MCF 10A (cell line): ENCODE results near the gene KRTAP5-9. TPM values are rescaled to one million over a fixed set of nuclear protein-coding genes. Genes with fewer than 3 reads are reported as not detected.
"Not testable (repeated sequence)": the region's sequence is repeated elsewhere in the genome, so short reads cannot be mapped to it uniquely, and the experiment has no call there.

Source experiments
- BruUV-seq: library from RNA; stranded (reverse); fragments of 400-500 nt; replicated peaks from 2 replicates; lab custom pipeline; 2021; lab: Mats Ljungman, UMichigan
- CTCF ChIA-PET: fragments of 300-600 bp; sonication (Branson Sonifier 250); formaldehyde crosslinking; extraction: SDS; loops from one replicate; lab custom pipeline; 2021; ENCODE audit warnings: antibody characterized with exemption, inconsistent platforms; lab: Yijun Ruan, JAX
- POLR2A ChIA-PET: fragments of 300-600, 350-650 bp; sonication (Branson Sonifier 250); formaldehyde crosslinking; extraction: SDS; loops from one replicate; lab custom pipeline; 2020; ENCODE audit warnings: antibody characterized with exemption, inconsistent platforms; lab: Yijun Ruan, JAX
- DNase-seq: peaks from one replicate; pipeline ENCODE4 v3.0.0-alpha.2; 2018; ENCODE audit not compliant: unreplicated experiment
- H3K27ac Mint-ChIP-seq: one replicate; pipeline ENCODE4 v1.8.0; 2022; ENCODE audit warnings: mild to moderate bottlenecking, low read depth, mixed read lengths; ENCODE audit not compliant: unreplicated experiment
- H3K27me3 Mint-ChIP-seq: one replicate; pipeline ENCODE4 v1.8.0; 2022; ENCODE audit warnings: mixed read lengths; ENCODE audit not compliant: insufficient read depth, unreplicated experiment
- H3K36me3 Mint-ChIP-seq: one replicate; pipeline ENCODE4 v1.8.0; 2022; ENCODE audit warnings: mild to moderate bottlenecking, moderate library complexity, mixed read lengths; ENCODE audit not compliant: insufficient read depth, unreplicated experiment
- H3K4me1 Mint-ChIP-seq: one replicate; pipeline ENCODE4 v1.8.0; 2022; ENCODE audit warnings: mixed read lengths; ENCODE audit not compliant: insufficient read depth, unreplicated experiment
- H3K4me3 Mint-ChIP-seq: one replicate; pipeline ENCODE4 v1.8.0; 2022; ENCODE audit warnings: mild to moderate bottlenecking, moderate library complexity, mixed read lengths; ENCODE audit not compliant: unreplicated experiment
- H3K9me3 Mint-ChIP-seq: one replicate; pipeline ENCODE4 v1.8.0; 2022; ENCODE audit warnings: mixed read lengths; ENCODE audit not compliant: unreplicated experiment
- intact Hi-C: fragments of 100-400 bp; cut with micrococcal nuclease; formaldehyde crosslinking; loops from 2 replicates; pipeline ENCODE4 v1.14.1; 2022
- total RNA-seq: library from RNA; stranded (reverse); gene quantifications from 2 replicates; pipeline ENCODE4 v1.2.3, GENCODE V29; 2022
- TF ChIP-seq, protein P1 (sequence below): fragments of 200-600 bp; IDR thresholded peaks from one replicate; pipeline ENCODE4 v1.8.0; 2022; ENCODE audit warnings: antibody characterized with exemption, mild to moderate bottlenecking; ENCODE audit not compliant: unreplicated experiment

Gene KRTAP5-9
- total RNA-seq, 1 experiment from 2014 or later, result not detected

DNA sequence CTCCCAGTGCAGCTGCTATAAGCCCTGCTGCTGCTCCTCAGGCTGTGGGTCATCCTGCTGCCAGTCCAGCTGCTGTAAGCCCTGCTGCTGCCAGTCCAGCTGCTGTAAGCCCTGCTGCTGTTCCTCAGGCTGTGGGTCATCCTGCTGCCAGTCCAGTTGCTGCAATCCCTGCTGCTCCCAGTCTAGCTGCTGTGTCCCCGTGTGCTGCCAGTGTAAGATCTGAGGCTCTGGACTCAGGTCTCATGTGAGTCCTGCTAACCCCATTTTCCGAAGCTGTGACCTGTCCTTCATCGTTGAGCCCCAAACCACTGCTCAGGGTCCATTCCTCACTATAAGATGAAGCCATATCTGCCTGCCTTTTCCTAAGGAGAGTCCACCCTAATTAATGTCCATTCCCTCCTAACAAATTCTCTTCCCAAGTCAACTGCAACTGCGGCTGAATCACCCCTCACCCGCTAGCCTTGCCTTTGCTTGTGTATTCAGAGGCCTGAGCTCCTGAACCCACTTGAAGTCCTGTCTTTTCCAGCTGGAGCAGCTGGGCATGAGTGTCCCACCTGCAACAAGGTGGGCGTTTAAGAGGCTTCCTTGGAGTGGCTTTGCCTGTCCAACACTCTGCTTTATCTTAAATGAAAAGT, 20.5 kb upstream of the KRTAP5-9 start:
- Mint-ChIP-seq H3K27me3 (no peaks in the 10 kb centered on the region), H3K4me3 (no peak overlapping the region), H3K9me3 (no peaks in the 10 kb centered on the region), H3K27ac (no peak overlapping the region), H3K36me3 (no peaks in the 10 kb centered on the region), H3K4me1 (no peaks in the 10 kb centered on the region)
- no TSS peak for BruUV-seq
- ChIA-PET CTCF (no interaction called here), POLR2A (no interaction called here)
- TF ChIP-seq, protein P1, sequence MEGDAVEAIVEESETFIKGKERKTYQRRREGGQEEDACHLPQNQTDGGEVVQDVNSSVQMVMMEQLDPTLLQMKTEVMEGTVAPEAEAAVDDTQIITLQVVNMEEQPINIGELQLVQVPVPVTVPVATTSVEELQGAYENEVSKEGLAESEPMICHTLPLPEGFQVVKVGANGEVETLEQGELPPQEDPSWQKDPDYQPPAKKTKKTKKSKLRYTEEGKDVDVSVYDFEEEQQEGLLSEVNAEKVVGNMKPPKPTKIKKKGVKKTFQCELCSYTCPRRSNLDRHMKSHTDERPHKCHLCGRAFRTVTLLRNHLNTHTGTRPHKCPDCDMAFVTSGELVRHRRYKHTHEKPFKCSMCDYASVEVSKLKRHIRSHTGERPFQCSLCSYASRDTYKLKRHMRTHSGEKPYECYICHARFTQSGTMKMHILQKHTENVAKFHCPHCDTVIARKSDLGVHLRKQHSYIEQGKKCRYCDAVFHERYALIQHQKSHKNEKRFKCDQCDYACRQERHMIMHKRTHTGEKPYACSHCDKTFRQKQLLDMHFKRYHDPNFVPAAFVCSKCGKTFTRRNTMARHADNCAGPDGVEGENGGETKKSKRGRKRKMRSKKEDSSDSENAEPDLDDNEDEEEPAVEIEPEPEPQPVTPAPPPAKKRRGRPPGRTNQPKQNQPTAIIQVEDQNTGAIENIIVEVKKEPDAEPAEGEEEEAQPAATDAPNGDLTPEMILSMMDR, result no peak
- no peak for DNase-seq
- intact Hi-C loops, result no loop called here

DNA sequence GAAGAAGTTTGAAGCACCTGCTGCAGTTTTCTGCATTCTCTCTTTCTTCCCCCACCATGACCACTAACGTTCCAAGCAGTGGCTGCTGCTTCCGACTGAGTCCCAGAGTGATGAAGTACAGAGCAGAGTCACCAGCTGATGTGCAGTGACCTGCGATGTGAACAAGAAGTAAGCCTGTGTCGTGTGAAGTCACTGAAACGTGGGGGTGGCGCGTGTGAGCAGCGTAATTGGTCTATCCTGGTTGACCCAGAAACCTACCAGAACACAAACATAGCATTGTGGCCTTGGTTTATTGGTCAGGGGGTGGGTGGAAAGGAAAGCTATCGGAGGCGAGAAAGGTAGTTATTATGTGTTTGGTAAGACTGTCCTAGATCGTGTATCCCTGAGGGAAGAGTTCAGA, 17.6 kb upstream of the KRTAP5-9 start:
- CTCF ChIA-PET, result no interaction called here
- intact Hi-C loops, result no loop called here
- Mint-ChIP-seq H3K27me3 (no peaks in the 10 kb centered on the region), H3K9me3 (no peaks in the 10 kb centered on the region), H3K27ac (no peak overlapping the region), H3K4me3 (no peak overlapping the region), H3K36me3 (no peaks in the 10 kb centered on the region), H3K4me1 (no peaks in the 10 kb centered on the region)
- BruUV-seq, result no TSS peak
- no peak for DNase-seq
- POLR2A ChIA-PET, result no interaction called here
- TF ChIP-seq, protein P1, result no peak

DNA sequence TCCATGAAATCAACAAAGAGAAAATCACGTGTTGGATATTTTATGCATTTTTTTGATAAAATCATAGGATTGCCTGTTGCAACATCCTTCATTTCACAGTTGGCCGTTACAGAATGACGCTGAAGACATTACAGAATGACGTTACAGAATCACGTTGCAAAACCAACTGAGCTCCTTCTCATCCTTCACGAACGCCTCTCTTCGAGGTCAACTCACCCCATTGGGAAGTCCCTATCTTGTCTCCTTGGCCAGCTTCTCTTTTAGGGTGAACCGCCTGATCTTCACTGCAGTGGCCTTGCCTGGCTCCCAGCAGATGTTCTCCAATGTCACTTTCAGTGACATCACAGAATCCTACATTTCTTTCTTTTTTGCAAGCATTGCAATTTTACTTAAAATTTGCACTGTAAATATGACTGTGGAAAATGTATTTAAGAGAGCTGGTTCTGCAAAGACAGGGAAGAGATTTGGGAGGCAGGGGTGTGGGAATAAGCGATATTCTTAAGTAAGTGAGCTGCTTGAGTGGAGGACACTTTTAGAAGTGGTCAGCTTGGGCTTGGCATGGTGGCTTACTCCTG, 16.1 kb upstream of the KRTAP5-9 start:
- TF ChIP-seq, protein P1, result no peak
- no peaks in the 10 kb centered on the region for H3K9me3 Mint-ChIP-seq
- H3K27me3 Mint-ChIP-seq, result no peaks in the 10 kb centered on the region
- intact Hi-C loops, result no loop called here
- no peak for DNase-seq
- H3K4me1 Mint-ChIP-seq, result no peaks in the 10 kb centered on the region
- no TSS peak for BruUV-seq
- no peak overlapping the region for H3K4me3 Mint-ChIP-seq
- H3K27ac Mint-ChIP-seq, result no peak overlapping the region
- ChIA-PET POLR2A (no interaction called here), CTCF (no interaction called here)
- no peaks in the 10 kb centered on the region for H3K36me3 Mint-ChIP-seq

DNA sequence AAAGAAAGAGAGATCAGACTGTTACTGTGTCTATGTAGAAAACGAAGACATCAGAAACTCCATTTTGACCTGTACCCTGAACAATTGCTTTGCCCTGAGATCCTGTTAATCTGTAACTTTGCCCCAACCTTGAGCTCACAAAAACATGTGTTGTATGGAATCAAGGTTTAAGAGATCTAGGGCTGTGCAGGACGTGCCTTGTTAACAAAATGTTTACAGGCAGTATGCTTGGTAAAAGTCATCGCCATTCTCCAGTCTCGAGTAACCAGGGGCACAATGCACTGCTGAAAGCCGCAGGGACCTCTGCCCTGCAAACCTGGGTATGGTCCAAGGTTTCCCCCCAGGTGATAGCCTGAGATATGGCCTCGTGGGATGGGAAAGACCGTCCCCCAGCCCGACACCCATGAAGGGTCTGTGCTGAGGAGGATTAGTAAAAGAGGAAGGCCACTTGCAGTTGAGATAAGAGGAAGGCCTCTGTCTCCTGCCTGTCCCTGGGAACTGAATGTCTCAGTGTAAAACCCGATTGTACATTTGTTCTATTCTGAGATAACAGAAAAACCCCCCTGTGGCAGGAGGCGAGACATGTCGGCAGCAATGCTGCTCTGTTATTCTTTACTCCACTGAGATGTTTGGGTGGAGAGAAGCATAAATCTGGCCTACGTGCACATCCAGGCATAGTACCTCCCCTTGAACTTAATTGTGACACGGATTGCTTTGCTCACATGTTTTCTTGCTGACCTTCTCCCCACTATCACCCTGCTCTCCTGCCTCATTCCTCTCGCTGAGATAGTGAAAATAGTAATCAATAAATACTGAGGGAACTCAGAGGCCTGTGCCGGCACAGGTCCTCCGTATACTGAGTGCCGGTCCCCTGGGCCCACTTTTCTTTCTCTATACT, 13.3 kb upstream of the KRTAP5-9 start:
- POLR2A ChIA-PET, H3K9me3 Mint-ChIP-seq, H3K4me1 Mint-ChIP-seq, BruUV-seq, H3K4me3 Mint-ChIP-seq, H3K27ac Mint-ChIP-seq, DNase-seq, H3K36me3 Mint-ChIP-seq, CTCF ChIA-PET, intact Hi-C loops, H3K27me3 Mint-ChIP-seq: not testable (repeated sequence)
